ENCODE data around the gene MSH5. TPM values are rescaled to one million over a fixed set of nuclear protein-coding genes. Genes with fewer than 3 reads are reported as not detected.

Gene MSH5
- total RNA-seq, 1 experiment from 2014 or later: 90.4 TPM

- Histone ChIP-seq H3K27me3 (ENCODE audit: insufficient read depth, low read length) (no peaks in the 10 kb centered on the region), H3K36me3 (ENCODE audit: control insufficient read depth in 1 of 2, insufficient read depth in 2 of 2, low read length in 2 of 2) (peaks cover 16 to 33% of the 10 kb centered on the region in 2 experiments; a peak in 3 of 4 replicates), H2AFZ (ENCODE audit: low read depth, low read length, poor library complexity, severe bottlenecking) (no peak overlapping the region), H4K20me1 (ENCODE audit: insufficient read depth) (no peaks in the 10 kb centered on the region), H3K9ac (ENCODE audit: low read length) (peak overlapping the region; percentile 99), H3K27ac (ENCODE audit: low read depth, low read length) (peak overlapping the region; percentile 99), H3K4me2 (ENCODE audit: low read length) (peak overlapping the region; percentile 97), H3K79me2 (ENCODE audit: insufficient read depth, low read length) (peaks cover 32% of the 10 kb centered on the region), H3K4me3 (replicated peaks in 1 of 2; ENCODE audit: low read depth in 1 of 2, low read length in 2 of 2) (peak overlapping the region; percentile 86 to 92), H3K9me2 (ENCODE audit: insufficient read depth) (no peaks in the 10 kb centered on the region), H3K4me1 (ENCODE audit: control insufficient read depth in 1 of 2, insufficient read depth in 2 of 2, low read length in 2 of 2) (peaks cover 35 to 51% of the 10 kb centered on the region in 2 experiments), H3K9me3 (ENCODE audit: control insufficient read depth in 1 of 2, insufficient read depth in 1 of 2, low read depth in 1 of 2, low read length in 2 of 2) (no peaks in the 10 kb centered on the region)
- no TSS peak for BruUV-seq (replicated peaks)
- ChIA-PET CTCF (interaction anchor here (3.6 kb wide), 1 partner anchor 29 kb away, joined by 25 read pairs; no protein-coding TSS in a partner anchor), RAD21 (ENCODE audit: low non-redundant PET in 1 of 2, low total read pairs in 2 of 2, uncharacterized antibody in 2 of 2, unreplicated experiment in 2 of 2) (interaction anchor here in 1 of 2 experiments (0.6 kb wide), 1 partner anchor 35 kb away, joined by 5 read pairs; no protein-coding TSS in a partner anchor), POLR2A (interaction anchor here (1.1 to 4.3 kb wide), 6 partner anchors 38 to 122 kb away, joined by 3 to 21 read pairs (median 4); partner anchors contain the start of genes ABHD16A, C6orf47, GPANK1 and HSPA1B)
- intact Hi-C loops (cut with micrococcal nuclease): no loop called here
- DNase-seq (ENCODE audit: low read depth, low spot score) (no peak), ATAC-seq (no peak)
- TF ChIP-seq EGR1 (IDR thresholded peaks at IDR 0.05; ENCODE audit: low read depth): no peak
- peak; percentile 57; the same call in 1 of the 2 replicates for TF ChIP-seq ZFX (IDR thresholded peaks at IDR 0.05)
Measured at GRCh38 chr6:31740397-31741223, 805 bp downstream of the MSH5 start.

GRCh38 chr6:31741815-31742214, 2.0 kb downstream of the MSH5 start:
- ATAC-seq (no peak), DNase-seq (ENCODE audit: low read depth, low spot score) (no peak)
- no peak overlapping the region for H3K4me3 ChIP-seq (replicated peaks in 1 of 2; ENCODE audit: low read depth in 1 of 2, low read length in 2 of 2)
- no peaks in the 10 kb centered on the region for H3K9me3 ChIP-seq (ENCODE audit: control insufficient read depth in 1 of 2, insufficient read depth in 1 of 2, low read depth in 1 of 2, low read length in 2 of 2)
- ChIA-PET POLR2A (interaction anchor here (0.7 to 0.8 kb wide), 2 partner anchors 57 to 86 kb away, joined by 3 to 4 read pairs; partner anchors contain the start of gene HSPA1B), CTCF (no interaction called here), RAD21 (ENCODE audit: low non-redundant PET in 1 of 2, low total read pairs in 2 of 2, uncharacterized antibody in 2 of 2, unreplicated experiment in 2 of 2) (interaction anchor here in 1 of 2 experiments (0.6 kb wide), 1 partner anchor 29 kb away, joined by 7 read pairs; no protein-coding TSS in a partner anchor)
- intact Hi-C loops (cut with micrococcal nuclease): no loop called here
- peaks cover 16 to 33% of the 10 kb centered on the region in 2 experiments; a peak in 3 of 4 replicates for H3K36me3 ChIP-seq (ENCODE audit: control insufficient read depth in 1 of 2, insufficient read depth in 2 of 2, low read length in 2 of 2)
- no peak overlapping the region for H2AFZ ChIP-seq (ENCODE audit: low read depth, low read length, poor library complexity, severe bottlenecking)
- peaks cover 32 to 46% of the 10 kb centered on the region in 2 experiments for H3K4me1 ChIP-seq (ENCODE audit: control insufficient read depth in 1 of 2, insufficient read depth in 2 of 2, low read length in 2 of 2)
- BruUV-seq (replicated peaks): TSS peak; percentile 10
- no peak overlapping the region for H3K9ac ChIP-seq (ENCODE audit: low read length)
- no peaks in the 10 kb centered on the region for H3K27me3 ChIP-seq (ENCODE audit: insufficient read depth, low read length)
- no peaks in the 10 kb centered on the region for H4K20me1 ChIP-seq (ENCODE audit: insufficient read depth)
- peaks cover 20% of the 10 kb centered on the region for H3K79me2 ChIP-seq (ENCODE audit: insufficient read depth, low read length)
- H3K27ac ChIP-seq (ENCODE audit: low read depth, low read length): peak overlapping the region; percentile 99; the same call in 1 of the 2 replicates
- no peaks in the 10 kb centered on the region for H3K9me2 ChIP-seq (ENCODE audit: insufficient read depth)
- no peak overlapping the region for H3K4me2 ChIP-seq (ENCODE audit: low read length)
- TF ChIP-seq REST (IDR thresholded peaks at IDR 0.05; ENCODE audit: low read depth) (no peak), TCF7L2 (IDR thresholded peaks at IDR 0.05; ENCODE audit: borderline replicate concordance, extremely low read depth, insufficient read depth, insufficient read length) (no peak), EZH2phosphoT487 (IDR thresholded peaks at IDR 0.05; ENCODE audit: borderline replicate concordance) (no peak), CTCF (IDR thresholded peaks at IDR 0.05 in 2 of 3, conservative IDR thresholded peaks at IDR 0.05 in 1 of 3; ENCODE audit: borderline replicate concordance in 1 of 3, insufficient read depth in 1 of 3, low read depth in 2 of 3, low read length in 2 of 3) (no peak), ZBTB33 (IDR thresholded peaks at IDR 0.05; ENCODE audit: extremely low read depth, insufficient replicate concordance, low read length) (no peak), RAD21 (IDR thresholded peaks at IDR 0.05; ENCODE audit: low read depth) (no peak)

All from HCT116 (cell line).